Rectal smooth muscle tissue (tissue), 1 donor: ENCODE results near the gene GSG1L.

Experiments
- H3K27ac ChIP-seq: one replicate; pipeline ENCODE4 v1.7.0; 2013; ENCODE audit warnings: low read depth, low read length, inconsistent platforms
- H3K27me3 ChIP-seq: one replicate; pipeline ENCODE4 v1.7.0; 2013; ENCODE audit warnings: low read length; ENCODE audit not compliant: control insufficient read depth, insufficient read depth
- H3K36me3 ChIP-seq: one replicate; pipeline ENCODE4 v1.7.0; 2013; ENCODE audit warnings: low read length; ENCODE audit not compliant: control insufficient read depth, insufficient read depth
- H3K4me1 ChIP-seq: one replicate; pipeline ENCODE4 v1.7.0; 2013; ENCODE audit warnings: low read length; ENCODE audit not compliant: control insufficient read depth, insufficient read depth
- H3K4me3 ChIP-seq: one replicate; pipeline ENCODE4 v1.7.0; 2013; ENCODE audit warnings: low read length
- H3K9ac ChIP-seq: one replicate; pipeline ENCODE4 v1.7.0; 2013; ENCODE audit warnings: low read length

The GSG1L gene

DNA sequence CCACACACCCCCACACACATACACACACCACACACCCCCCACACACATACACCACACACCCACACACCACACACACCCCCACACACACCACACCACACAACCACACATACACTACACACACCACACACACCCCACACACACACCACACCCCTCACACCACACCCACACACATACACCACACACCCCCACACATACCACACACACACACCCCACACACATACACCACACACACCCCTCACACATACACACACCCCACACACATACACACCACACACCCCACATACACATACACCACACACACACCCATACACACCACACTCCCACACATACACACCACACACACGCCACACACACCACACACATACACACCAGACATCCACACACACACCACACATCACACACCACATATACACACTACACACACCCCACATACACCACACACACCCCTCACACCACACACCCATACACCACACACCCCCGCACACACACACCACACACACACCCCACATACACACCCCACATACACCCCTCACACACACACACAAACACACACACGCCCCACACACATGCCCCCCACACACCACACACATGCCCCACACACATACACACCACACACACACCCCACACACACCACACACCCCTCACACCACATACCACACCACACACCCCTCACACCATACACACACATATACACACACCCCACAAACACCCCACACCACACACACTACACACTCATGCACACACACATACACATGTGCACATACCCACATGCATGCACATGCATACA is 25.9 kb upstream of the GSG1L start:
- Histone ChIP-seq H3K27me3 (no peaks in the 10 kb centered on the region), H3K27ac (no peak overlapping the region), H3K9ac (no peak overlapping the region), H3K36me3 (no peaks in the 10 kb centered on the region), H3K4me3 (no peak overlapping the region), H3K4me1 (no peaks in the 10 kb centered on the region)

DNA sequence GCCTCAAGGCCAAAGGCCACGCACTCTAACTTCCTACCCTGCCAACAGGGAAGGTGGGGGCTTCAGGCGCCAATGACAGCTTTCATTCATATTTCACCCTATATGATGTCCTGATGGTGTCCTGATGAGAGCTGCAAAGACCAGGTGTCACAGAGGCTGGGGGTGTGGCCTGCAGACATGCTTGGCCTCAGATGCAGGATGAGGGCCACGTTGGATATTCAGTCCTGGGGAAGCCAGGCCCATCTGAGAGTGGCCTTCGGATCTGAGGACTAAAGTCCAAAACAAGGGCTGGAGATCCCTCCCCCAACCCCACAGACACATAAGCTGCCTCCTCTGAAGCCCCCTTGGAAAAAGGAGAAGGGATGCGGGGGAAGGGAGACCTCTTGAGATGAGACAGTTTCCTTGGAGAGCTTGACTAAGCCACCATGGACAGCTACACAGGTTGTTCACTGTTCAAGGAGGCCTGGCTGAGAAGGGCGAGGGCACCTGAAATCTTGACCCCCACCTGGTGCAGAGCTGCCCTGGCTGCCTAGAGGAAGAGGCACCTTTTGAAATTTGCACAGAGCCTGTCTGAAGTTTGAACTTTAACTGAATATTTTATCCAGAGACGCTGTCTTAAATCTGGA is 24.3 kb upstream of the GSG1L start:
- no peak overlapping the region for H3K27ac ChIP-seq
- H3K4me1 ChIP-seq = no peaks in the 10 kb centered on the region
- H3K27me3 ChIP-seq = no peaks in the 10 kb centered on the region
- no peak overlapping the region for H3K9ac ChIP-seq
- H3K36me3 ChIP-seq = no peaks in the 10 kb centered on the region
- H3K4me3 ChIP-seq = no peak overlapping the region

DNA sequence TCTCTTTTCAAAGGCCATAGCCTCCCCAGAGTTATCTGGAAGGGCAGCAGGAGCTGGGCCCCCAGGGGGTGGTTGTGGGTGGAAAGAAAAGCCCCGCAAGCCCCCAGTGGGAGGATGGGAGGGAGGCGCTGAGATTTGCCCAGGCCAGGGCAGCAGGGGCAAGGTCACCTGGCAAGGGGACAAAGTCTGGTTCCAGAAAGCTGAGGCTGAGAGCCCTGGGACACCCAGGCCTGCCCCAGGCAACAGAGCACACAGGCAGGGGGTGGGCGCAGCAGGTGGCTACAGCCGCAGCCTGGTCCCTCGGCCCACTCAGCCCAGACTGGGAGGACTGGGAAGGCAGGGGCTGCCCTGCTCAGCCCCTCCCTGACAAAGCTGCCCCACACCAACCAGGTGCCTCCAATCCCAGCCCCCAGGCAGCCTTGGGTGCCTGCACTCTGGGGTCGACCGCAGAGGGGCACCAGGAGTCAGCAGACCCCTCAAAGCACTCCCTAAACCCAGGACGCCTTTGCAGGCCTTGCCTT is 23.7 kb upstream of the GSG1L start:
- Histone ChIP-seq H3K4me1 (no peaks in the 10 kb centered on the region), H3K4me3 (no peak overlapping the region), H3K27ac (no peak overlapping the region), H3K9ac (no peak overlapping the region), H3K36me3 (no peaks in the 10 kb centered on the region), H3K27me3 (no peaks in the 10 kb centered on the region)

GRCh38 chr16:28086186-28087139 is 22.9 kb upstream of the GSG1L start:
- H3K4me3 ChIP-seq = no peak overlapping the region
- no peaks in the 10 kb centered on the region for H3K4me1 ChIP-seq
- H3K9ac ChIP-seq = no peak overlapping the region
- H3K36me3 ChIP-seq = no peaks in the 10 kb centered on the region
- no peak overlapping the region for H3K27ac ChIP-seq
- H3K27me3 ChIP-seq = no peaks in the 10 kb centered on the region

DNA sequence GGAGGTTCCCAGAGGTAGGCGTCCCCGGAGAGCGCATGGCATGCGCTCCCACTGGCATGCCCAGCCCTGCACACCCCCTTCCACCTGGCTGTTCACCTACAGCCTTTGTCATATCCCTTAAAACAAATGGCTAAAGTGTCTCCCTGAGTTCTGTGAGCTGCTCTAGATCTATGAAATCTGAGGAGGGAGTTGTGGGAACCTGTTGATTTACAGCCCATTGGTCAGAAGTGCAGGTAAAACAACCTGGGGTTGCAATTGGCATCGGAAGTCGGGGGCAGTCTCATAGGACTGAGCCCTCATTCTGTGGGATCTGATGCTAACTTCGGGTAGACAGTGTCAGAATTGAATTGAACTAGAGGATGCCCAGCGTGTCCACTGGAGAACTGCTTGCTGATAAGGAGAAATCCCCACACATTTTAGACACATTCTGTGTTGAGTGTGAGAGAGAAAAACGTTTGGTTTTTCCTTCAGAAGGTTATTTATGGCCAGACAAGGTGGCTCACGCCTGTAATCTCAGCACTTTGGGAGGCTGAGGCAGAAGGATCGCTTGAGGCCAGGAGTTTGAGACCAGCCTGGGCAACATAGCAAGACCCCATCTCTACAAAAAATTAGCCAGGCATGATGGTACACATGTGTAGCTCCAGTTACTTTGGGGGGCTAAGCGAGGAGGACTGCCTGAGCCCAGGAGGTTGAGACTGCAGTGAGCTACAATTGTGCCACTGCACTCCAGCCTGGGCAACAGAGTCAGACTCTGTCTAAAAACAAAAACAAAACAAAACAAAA is 22.1 kb upstream of the GSG1L start:
- Histone ChIP-seq H3K4me1 (no peaks in the 10 kb centered on the region), H3K27me3 (no peaks in the 10 kb centered on the region), H3K36me3 (no peaks in the 10 kb centered on the region), H3K4me3 (no peak overlapping the region), H3K9ac (no peak overlapping the region), H3K27ac (no peak overlapping the region)

DNA sequence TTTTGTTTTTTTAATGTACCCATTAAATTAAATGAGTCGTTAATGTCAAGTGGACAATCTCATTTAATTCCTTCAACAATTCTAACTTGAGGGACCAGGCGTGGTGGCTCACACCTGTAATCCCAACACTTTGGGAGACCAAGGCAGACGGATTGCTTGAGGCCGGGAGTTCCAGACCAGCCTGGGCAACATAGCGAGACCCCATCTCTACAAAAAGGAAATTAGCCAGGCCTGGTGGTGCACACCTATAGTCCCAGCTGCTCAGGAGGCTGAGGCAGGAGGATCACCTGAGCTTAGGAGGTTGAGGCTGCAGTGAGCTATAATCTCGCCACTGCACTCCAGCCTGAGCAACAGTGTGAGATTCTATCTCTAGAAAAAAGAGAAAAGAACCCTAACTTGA is 20.7 kb upstream of the GSG1L start:
- H3K27me3 ChIP-seq = no peaks in the 10 kb centered on the region
- H3K4me3 ChIP-seq = no peak overlapping the region
- no peak overlapping the region for H3K9ac ChIP-seq
- no peaks in the 10 kb centered on the region for H3K36me3 ChIP-seq
- no peak overlapping the region for H3K27ac ChIP-seq
- no peaks in the 10 kb centered on the region for H3K4me1 ChIP-seq

GRCh38 chr16:28082624-28083023 is 19.1 kb upstream of the GSG1L start:
- H3K9ac ChIP-seq = no peak overlapping the region

DNA sequence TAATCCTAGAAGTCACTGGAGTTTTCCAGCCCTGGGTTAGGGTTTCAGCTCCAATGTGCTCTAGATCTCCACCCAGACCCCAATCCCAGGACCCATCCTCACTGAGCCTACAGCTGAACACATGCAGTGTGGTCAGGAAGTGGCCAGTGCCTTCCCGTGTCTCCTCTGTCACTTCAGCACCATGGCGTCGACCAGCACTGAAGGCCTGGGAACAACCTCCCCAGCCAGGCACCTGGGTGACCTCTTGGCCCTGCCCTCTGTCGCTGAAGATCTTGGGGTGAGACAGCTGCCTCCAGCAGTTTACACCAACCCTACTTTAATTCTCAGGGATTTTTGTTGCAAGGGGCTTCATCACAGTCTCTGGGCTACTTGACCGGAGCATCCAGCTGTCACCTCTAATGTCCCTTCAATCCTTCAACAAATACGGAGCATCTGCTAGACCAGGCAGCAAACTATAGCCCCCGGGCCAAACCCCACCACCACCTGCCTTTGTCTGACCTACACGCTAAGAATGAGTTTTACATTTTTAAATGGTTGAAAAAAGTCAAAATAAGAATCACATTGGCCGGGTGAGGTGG is 18.0 kb upstream of the GSG1L start:
- H3K36me3 ChIP-seq = no peaks in the 10 kb centered on the region
- no peaks in the 10 kb centered on the region for H3K4me1 ChIP-seq
- no peaks in the 10 kb centered on the region for H3K27me3 ChIP-seq
- H3K4me3 ChIP-seq = no peak overlapping the region
- H3K9ac ChIP-seq = no peak overlapping the region
- H3K27ac ChIP-seq = no peak overlapping the region

More at GRCh38 chr16:28082624-28083023, 19.1 kb upstream of the GSG1L start:
- H3K36me3 ChIP-seq = no peaks in the 10 kb centered on the region
- H3K4me3 ChIP-seq = no peak overlapping the region
- H3K27ac ChIP-seq = no peak overlapping the region
- no peaks in the 10 kb centered on the region for H3K27me3 ChIP-seq
- no peaks in the 10 kb centered on the region for H3K4me1 ChIP-seq

GRCh38 chr16:28078261-28078660 is 14.7 kb upstream of the GSG1L start:
- Histone ChIP-seq H3K4me1 (no peaks in the 10 kb centered on the region), H3K36me3 (no peaks in the 10 kb centered on the region), H3K27ac (no peak overlapping the region), H3K27me3 (no peaks in the 10 kb centered on the region), H3K9ac (no peak overlapping the region), H3K4me3 (no peak overlapping the region)

DNA sequence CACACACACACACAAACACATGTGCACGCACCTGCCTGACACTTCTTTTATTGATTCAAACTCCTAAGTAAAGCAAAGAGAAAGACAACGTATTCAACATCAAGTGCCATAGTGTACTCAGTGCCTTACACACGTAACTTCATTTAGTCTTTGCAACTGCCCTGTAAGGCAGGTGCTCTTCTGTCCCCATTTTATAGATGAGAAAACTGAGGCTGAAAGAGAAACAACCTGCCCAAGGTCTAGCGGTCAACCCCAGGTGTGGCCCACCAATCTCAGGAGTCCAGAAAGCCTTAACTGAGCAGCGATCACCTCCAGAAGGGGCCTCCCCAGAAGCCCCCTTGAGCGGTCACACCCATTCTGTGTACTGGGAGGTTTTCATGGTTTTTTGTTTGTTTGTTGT is 10.3 kb upstream of the GSG1L start:
- Histone ChIP-seq H3K4me1 (no peaks in the 10 kb centered on the region), H3K4me3 (no peak overlapping the region), H3K27ac (no peak overlapping the region), H3K36me3 (no peaks in the 10 kb centered on the region), H3K27me3 (no peaks in the 10 kb centered on the region), H3K9ac (no peak overlapping the region)

- H3K27me3 ChIP-seq = no peaks in the 10 kb centered on the region
These were observed 8.6 kb upstream of the GSG1L start for GRCh38 chr16:28072087-28072486.

More at GRCh38 chr16:28072087-28072486, 8.6 kb upstream of the GSG1L start:
- H3K4me3 ChIP-seq = no peak overlapping the region
- H3K36me3 ChIP-seq = no peaks in the 10 kb centered on the region
- H3K4me1 ChIP-seq = no peaks in the 10 kb centered on the region
- no peak overlapping the region for H3K9ac ChIP-seq
- H3K27ac ChIP-seq = no peak overlapping the region
